Measurements from ENCODE around the gene KRI1.

Gene KRI1

GRCh38 chr19:10565567-10566407 is at the start of gene KRI1:
KRI1 (minus strand) TSS chr19:10566010; CDS start chr19:10565999, 11 bp downstream.
- peak; percentile 98 for DNase-seq (ENCODE audit: low read depth, low spot score)

DNA sequence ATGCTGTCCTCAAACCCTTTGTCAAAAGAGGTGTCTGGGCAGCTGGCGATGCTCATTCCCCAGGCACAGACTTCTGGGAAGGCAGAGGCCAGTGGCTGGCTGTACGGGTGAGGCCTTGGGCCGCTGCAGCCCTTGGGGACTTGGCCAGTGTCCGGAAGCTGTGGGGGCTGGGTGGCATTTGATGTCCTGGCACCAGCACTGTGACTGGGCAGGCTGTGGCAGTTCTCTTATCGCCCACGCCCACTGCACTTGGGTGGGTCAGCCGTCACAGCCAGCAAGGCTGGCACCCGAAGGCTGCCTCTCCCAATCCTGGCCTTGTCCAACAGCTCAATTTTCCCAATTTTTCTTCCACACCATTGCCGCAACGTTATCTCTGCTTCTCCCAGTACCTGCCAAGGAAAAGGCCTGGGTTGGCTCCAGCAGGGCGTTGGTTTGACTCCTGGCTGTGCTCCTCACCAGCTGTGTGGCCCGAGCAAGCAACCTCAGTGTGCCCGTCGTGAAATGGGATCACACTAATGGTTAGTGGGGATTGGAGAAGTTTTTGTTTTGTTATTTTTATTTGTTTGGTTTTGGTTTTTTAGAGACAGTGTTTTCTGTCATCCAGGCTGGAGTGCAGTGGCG is 46.8 kb upstream of the KRI1 start:
- no peak for DNase-seq (ENCODE audit: low read depth, low spot score)

- no peak for DNase-seq (ENCODE audit: low read depth, low spot score)
Observed at GRCh38 chr19:10611907-10612306, 46.1 kb upstream of the KRI1 start.

GRCh38 chr19:10604460-10604980 is 38.7 kb upstream of the KRI1 start:
- no peak for DNase-seq (ENCODE audit: low read depth, low spot score)

GRCh38 chr19:10603873-10604459 is 38.2 kb upstream of the KRI1 start:
- DNase-seq (ENCODE audit: low read depth, low spot score) = peak; percentile 68

DNA sequence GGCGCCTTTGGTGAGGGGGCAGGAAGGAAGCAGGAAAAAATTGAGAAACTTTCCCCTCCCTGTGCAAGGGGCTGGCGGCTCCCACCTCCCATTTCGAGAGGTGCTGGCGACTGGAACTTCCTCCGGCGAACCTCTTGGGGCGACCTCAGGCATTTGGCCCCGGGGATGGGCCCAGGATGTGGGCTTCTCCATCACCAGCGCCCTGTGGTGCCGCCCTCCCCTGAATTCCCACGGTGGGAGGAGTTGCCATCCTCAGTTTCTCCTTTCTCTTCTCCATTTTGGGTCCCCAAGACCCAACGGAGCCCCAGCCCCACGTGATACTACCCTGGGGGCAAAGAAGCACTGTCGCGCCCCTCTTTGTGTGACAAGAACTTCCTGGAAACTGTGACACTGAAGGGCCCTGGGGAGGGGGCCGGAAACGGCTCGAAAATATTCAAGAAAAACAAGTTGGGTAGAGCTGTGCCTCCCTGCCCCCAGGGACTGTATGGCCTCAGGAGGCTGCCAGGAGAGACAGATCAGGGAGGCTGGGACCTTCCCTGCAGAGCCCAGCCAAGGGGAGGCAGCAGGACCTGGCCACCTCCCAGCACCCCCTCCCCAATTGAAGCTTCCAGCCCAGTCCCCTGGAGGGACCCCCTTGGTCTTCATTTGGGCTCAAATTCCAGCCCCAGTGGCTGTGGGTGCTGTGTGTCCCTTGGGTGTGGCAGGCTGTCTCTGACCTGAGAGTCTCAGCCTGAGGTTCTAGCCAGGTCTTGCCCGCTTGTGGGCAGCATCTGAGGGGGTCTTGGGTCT is 37.5 kb upstream of the KRI1 start:
- DNase-seq (ENCODE audit: low read depth, low spot score) = peak; percentile 87

GRCh38 chr19:10602330-10603083 is 36.7 kb upstream of the KRI1 start:
- peak; percentile 57 for DNase-seq (ENCODE audit: low read depth, low spot score)

- peak; percentile 36 for DNase-seq (ENCODE audit: low read depth, low spot score)
Observed at GRCh38 chr19:10601999-10602329, 36.2 kb upstream of the KRI1 start.

- no peak for DNase-seq (ENCODE audit: low read depth, low spot score)
Observed at GRCh38 chr19:10600149-10600548, 34.3 kb upstream of the KRI1 start.

GRCh38 chr19:10593820-10594637 is 28.2 kb upstream of the KRI1 start:
- peak; percentile 68 for DNase-seq (ENCODE audit: low read depth, low spot score)

DNA sequence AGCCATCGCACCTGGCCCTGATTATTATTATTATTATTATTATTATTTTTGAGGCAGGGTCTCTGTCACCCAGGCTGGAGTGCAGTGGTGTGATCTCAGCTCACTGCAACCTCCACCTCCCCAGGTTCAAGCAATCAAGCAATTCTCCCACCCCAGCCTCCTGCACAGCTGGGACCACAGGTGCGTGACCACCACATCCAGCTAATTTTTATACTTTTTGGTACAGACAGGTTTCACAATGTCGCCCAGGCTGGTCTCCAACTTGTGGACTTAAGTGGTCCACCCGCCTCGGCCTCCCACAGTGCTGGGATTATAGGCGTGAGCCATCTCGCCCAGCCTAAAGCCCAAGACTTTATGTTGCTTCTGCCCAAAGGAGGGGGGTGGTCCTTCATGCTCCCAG is 27.3 kb upstream of the KRI1 start:
- no peak for DNase-seq (ENCODE audit: low read depth, low spot score)

DNA sequence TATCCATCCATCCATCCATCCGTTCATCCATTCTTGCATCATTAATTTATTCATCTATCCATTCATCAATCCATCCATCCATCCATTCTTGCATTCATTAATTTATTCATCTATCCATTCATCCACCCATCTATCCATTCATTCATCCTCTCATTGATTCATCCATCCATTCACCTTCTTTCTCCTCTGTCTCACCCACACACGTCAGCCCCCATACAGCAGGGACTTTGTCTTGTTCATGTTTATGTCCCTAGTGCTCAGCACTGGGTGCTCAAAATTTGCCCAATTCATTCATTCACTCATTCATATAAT is 22.0 kb upstream of the KRI1 start:
- DNase-seq (ENCODE audit: low read depth, low spot score) = no peak

DNA sequence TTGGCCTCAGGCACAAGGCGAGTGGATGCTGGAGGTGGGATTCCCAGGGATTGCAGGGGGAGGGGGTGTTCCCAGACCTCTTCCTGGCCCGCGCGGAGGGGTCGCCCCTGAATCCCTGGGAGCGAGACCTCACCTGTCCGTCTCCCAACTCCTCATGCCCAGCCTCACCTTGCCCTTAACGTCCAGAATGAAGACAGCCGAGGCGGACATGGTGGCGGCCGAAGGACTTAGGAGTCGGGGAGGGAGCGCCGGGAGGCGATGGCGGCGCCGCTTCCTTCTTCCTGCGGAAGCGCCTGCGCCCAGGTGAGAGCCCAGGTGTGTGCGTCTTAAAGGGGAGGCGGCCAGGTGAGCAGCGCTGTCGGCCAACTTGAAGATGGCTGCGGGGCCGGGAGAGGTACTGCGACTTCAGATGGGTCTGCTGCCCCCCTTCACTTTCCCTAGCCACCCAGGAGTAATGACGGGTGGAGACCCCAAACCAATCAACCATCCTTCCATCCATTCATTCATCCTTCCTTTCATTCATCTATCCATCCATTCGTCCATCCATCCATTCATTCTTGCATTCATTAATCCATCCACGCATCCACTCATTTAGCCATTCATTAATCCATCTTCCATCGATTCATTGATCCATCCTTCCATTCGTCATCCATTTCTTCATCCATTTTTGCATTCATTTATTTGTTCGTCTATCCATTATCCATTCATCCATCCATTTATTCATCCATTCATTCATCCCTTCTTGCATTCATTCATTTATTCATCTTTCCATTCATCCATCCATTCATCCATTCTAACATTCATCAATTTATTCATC is 21.4 kb upstream of the KRI1 start, which contains the start of gene AP1M2:
AP1M2 (minus strand) TSS at position 291 of the 817 bp plus-strand sequence; CDS start at position 210, 81 bp downstream.
- no peak for DNase-seq (ENCODE audit: low read depth, low spot score)

GRCh38 chr19:10586396-10586795 is 20.6 kb upstream of the KRI1 start:
- no peak for DNase-seq (ENCODE audit: low read depth, low spot score)

- DNase-seq (ENCODE audit: low read depth, low spot score) = no peak
Observed at GRCh38 chr19:10583036-10583776, 17.4 kb upstream of the KRI1 start.

GRCh38 chr19:10582091-10582490 is 16.3 kb upstream of the KRI1 start:
- no peak for DNase-seq (ENCODE audit: low read depth, low spot score)

DNA sequence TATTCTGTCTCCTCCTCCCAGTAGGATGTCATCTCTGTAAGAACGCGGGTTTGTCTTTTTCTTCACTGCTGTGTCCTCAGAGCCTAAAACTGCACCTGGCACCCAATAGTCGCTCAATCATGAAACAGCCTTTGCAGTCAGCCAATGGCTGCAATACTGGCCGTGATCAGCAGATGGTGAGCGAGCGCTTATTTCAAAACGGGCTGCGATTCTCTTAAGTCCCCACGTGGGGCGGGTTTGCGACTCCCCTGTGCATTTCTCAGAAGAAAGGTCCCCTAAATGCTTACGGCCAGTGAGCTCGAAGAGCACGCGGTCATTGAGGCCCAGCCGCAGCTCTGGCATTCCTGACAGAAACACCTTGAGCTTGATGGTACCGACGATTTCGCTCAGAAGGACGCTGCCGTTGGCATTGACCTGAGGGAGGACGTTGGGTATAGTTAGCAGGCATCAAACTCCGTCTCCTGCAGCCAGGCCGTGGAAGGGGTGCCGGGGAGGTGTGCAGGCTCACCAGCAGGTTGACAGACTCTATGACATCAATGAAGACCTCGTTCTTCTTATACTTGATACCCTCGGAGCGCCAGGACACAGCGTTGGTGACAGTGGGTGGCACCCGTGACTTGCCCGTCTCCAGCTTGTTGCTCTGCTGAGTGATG is 15.3 kb upstream of the KRI1 start:
- peak; percentile 93 for DNase-seq (ENCODE audit: low read depth, low spot score)

DNA sequence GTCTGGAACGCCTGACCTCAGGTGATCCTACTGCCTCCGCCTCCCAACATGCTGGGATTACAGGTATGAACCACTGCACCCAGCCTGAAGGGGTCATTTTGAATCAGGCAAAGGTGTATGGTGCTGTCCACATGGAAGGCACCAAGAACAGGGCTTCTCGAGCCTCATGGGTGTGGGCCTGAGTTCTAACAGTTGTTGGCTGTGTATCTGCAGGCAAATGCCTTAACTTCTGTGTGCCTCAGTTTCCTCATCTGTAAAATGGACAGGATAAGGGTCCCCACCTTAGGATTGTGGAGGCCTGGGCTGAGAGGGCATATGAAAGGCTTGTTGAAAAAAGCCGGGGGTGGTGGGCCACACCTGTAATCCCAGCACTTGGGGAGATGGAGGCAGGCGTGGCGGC is 12.1 kb upstream of the KRI1 start:
- DNase-seq (ENCODE audit: low read depth, low spot score) = no peak

All from ELF-1 (cell line).